Left lobe of liver (tissue), 2 donors: Measurements from ENCODE around the gene PDZD2. TPM values are rescaled to one million over a fixed set of nuclear protein-coding genes. Genes with fewer than 3 reads are reported as not detected.
A peak's percentile ranks its signal among the peaks of the same experiment; 100 is the strongest.
"Not testable (repeated sequence)": the region's sequence is repeated elsewhere in the genome, so short reads cannot be mapped to it uniquely, and the experiment has no call there.

Experiments used
- ATAC-seq: fragments of 200-7000 bp; cut with Tn5 transposase; one replicate; pipeline ENCODE4 v1.9.1; 2020; ENCODE audit warnings: mild to moderate bottlenecking, moderate library complexity
- DNase-seq: peaks from one replicate; pipeline ENCODE4 v3.0.0-alpha.2; 2020; ENCODE audit warnings: low spot score
- total RNA-seq: library from RNA; stranded (reverse); gene quantifications from one replicate; pipeline ENCODE4 v1.2.1, GENCODE V29; 2021
- donor health status: DM: no; HTN: no; CAD: no; lungs with moderate emphysema.
- donor health status: DM: no; HTN: yes; CAD: no.

The PDZD2 gene
- 0.63 TPM for total RNA-seq

GRCh38 chr5:31638748-31639418 is at the start of gene PDZD2:
PDZD2 (plus strand) TSS chr5:31639131.
- DNase-seq (peak; percentile 70), ATAC-seq (peak; percentile 88)

GRCh38 chr5:31593665-31594064 is 45.3 kb upstream of the PDZD2 start:
- no peak for ATAC-seq
- DNase-seq = no peak

- DNase-seq (no peak), ATAC-seq (no peak)
These were observed 42.6 kb upstream of the PDZD2 start for GRCh38 chr5:31596354-31596753.

GRCh38 chr5:31598640-31599611 is 40.0 kb upstream of the PDZD2 start:
- DNase-seq (no peak), ATAC-seq (no peak)

- ATAC-seq, DNase-seq: not testable (repeated sequence)
These were observed 36.6 kb upstream of the PDZD2 start for GRCh38 chr5:31602305-31602704.

GRCh38 chr5:31604240-31604639 is 34.7 kb upstream of the PDZD2 start:
- ATAC-seq = no peak
- DNase-seq = no peak

- no peak for ATAC-seq
These were observed 34.3 kb upstream of the PDZD2 start for GRCh38 chr5:31604644-31605043.

GRCh38 chr5:31605920-31606319 is 33.0 kb upstream of the PDZD2 start:
- DNase-seq = no peak
- ATAC-seq = no peak

More at GRCh38 chr5:31604644-31605043, 34.3 kb upstream of the PDZD2 start:
- DNase-seq = no peak

GRCh38 chr5:31607546-31607945 is 31.4 kb upstream of the PDZD2 start:
- ATAC-seq (no peak), DNase-seq (no peak)

- DNase-seq = no peak
- no peak for ATAC-seq
These were observed 27.9 kb upstream of the PDZD2 start for GRCh38 chr5:31611002-31611401.

- DNase-seq (no peak), ATAC-seq (no peak)
These were observed 25.3 kb upstream of the PDZD2 start for GRCh38 chr5:31613651-31614050.

GRCh38 chr5:31614151-31615020 is 24.5 kb upstream of the PDZD2 start:
- DNase-seq (no peak), ATAC-seq (no peak)

GRCh38 chr5:31617867-31618266 is 21.1 kb upstream of the PDZD2 start:
- ATAC-seq = no peak

GRCh38 chr5:31620026-31620425 is 18.9 kb upstream of the PDZD2 start:
- no peak for ATAC-seq
- no peak for DNase-seq

More at GRCh38 chr5:31617867-31618266, 21.1 kb upstream of the PDZD2 start:
- no peak for DNase-seq

GRCh38 chr5:31623249-31623648 is 15.7 kb upstream of the PDZD2 start:
- DNase-seq (no peak), ATAC-seq (no peak)

- ATAC-seq (no peak), DNase-seq (no peak)
These were observed 13.5 kb upstream of the PDZD2 start for GRCh38 chr5:31625394-31625793.

- ATAC-seq = peak; percentile 98
- peak; percentile 83 for DNase-seq
These were observed 12.8 kb upstream of the PDZD2 start for GRCh38 chr5:31626156-31626555.

GRCh38 chr5:31626604-31627234 is 12.2 kb upstream of the PDZD2 start:
- DNase-seq = no peak
- no peak for ATAC-seq

GRCh38 chr5:31630931-31631330 is 8.0 kb upstream of the PDZD2 start:
- DNase-seq (no peak), ATAC-seq (no peak)

GRCh38 chr5:31632460-31632859 is 6.5 kb upstream of the PDZD2 start:
- ATAC-seq = no peak
- no peak for DNase-seq
